Endothelial cell (in vitro differentiated cells): ENCODE measurements around the gene MERTK. TPM values are rescaled to one million over a fixed set of nuclear protein-coding genes. Genes with fewer than 3 reads are reported as not detected.

Experiments used
- DNase-seq: peaks from one replicate; pipeline ENCODE4 v3.0.0; 2021; ENCODE audit warnings: low spot score
- H3K27ac Mint-ChIP-seq: one replicate; pipeline ENCODE4 v1.8.0; 2021; ENCODE audit warnings: mixed read lengths, inconsistent platforms; ENCODE audit not compliant: unreplicated experiment
- H3K27me3 Mint-ChIP-seq: one replicate; pipeline ENCODE4 v1.8.0; 2021; ENCODE audit warnings: mild to moderate bottlenecking, moderate library complexity, mixed read lengths, inconsistent platforms; ENCODE audit not compliant: unreplicated experiment
- H3K36me3 Mint-ChIP-seq: one replicate; pipeline ENCODE4 v1.8.0; 2021; ENCODE audit warnings: mild to moderate bottlenecking, low read depth, mixed read lengths, inconsistent platforms; ENCODE audit not compliant: unreplicated experiment
- H3K4me1 Mint-ChIP-seq: one replicate; pipeline ENCODE4 v1.8.0; 2021; ENCODE audit warnings: mild to moderate bottlenecking, mixed read lengths, inconsistent platforms; ENCODE audit not compliant: unreplicated experiment
- H3K4me3 Mint-ChIP-seq: one replicate; pipeline ENCODE4 v1.8.0; 2021; ENCODE audit warnings: mild to moderate bottlenecking, mixed read lengths, inconsistent platforms; ENCODE audit not compliant: unreplicated experiment
- H3K9me3 Mint-ChIP-seq: one replicate; pipeline ENCODE4 v1.8.0; 2021; ENCODE audit warnings: mixed read lengths, inconsistent platforms; ENCODE audit not compliant: unreplicated experiment
- CTCF ChIP-seq: fragments of 200-600 bp; sonication (generic); IDR thresholded peaks from one replicate; pipeline ENCODE4 v1.5.0; 2021; ENCODE audit warnings: antibody characterized with exemption; ENCODE audit not compliant: unreplicated experiment
- total RNA-seq: library from RNA; stranded (reverse); fragmentation: NEBNext Ultra II Directional; extraction: Animal tissue kit (Norgen Biotek cat#: 25700); gene quantifications from one replicate; pipeline ENCODE4 v1.2.1, GENCODE V29; 2021; ENCODE audit not compliant: unreplicated experiment

Gene MERTK
- total RNA-seq, 1 donor from 2014 or later = 12.3 TPM

- Mint-ChIP-seq H3K27me3 (no peaks in the 10 kb centered on the region), H3K27ac (no peak overlapping the region), H3K4me3 (no peak overlapping the region), H3K9me3 (no peaks in the 10 kb centered on the region), H3K36me3 (peaks cover 19% of the 10 kb centered on the region), H3K4me1 (peaks cover 4% of the 10 kb centered on the region)
- no peak for TF ChIP-seq CTCF
- no peak for DNase-seq
These were observed 68.6 kb downstream of the MERTK start for GRCh38 chr2:111967018-111967417.

- H3K36me3 Mint-ChIP-seq = peaks cover 27% of the 10 kb centered on the region
- no peak overlapping the region for H3K4me3 Mint-ChIP-seq
- no peak overlapping the region for H3K27ac Mint-ChIP-seq
- H3K4me1 Mint-ChIP-seq = peaks cover 8% of the 10 kb centered on the region
- H3K9me3 Mint-ChIP-seq = no peaks in the 10 kb centered on the region
- DNase-seq = no peak
- TF ChIP-seq CTCF = no peak
- H3K27me3 Mint-ChIP-seq = peaks cover 2% of the 10 kb centered on the region
These were observed 72.0 kb downstream of the MERTK start for GRCh38 chr2:111970453-111970852.

- peaks cover 44% of the 10 kb centered on the region for H3K36me3 Mint-ChIP-seq
- H3K9me3 Mint-ChIP-seq = no peaks in the 10 kb centered on the region
- peaks cover 5% of the 10 kb centered on the region for H3K4me1 Mint-ChIP-seq
- TF ChIP-seq CTCF = no peak
- no peak for DNase-seq
- peaks cover 2% of the 10 kb centered on the region for H3K27me3 Mint-ChIP-seq
- H3K27ac Mint-ChIP-seq = no peak overlapping the region
- no peak overlapping the region for H3K4me3 Mint-ChIP-seq
These were observed 74.7 kb downstream of the MERTK start for GRCh38 chr2:111972955-111973565.

- no peak for TF ChIP-seq CTCF
- H3K36me3 Mint-ChIP-seq = peaks cover 39% of the 10 kb centered on the region
These were observed 75.3 kb downstream of the MERTK start for GRCh38 chr2:111973701-111974100.

GRCh38 chr2:111975053-111975552 lies 76.7 kb downstream of the MERTK start:
- Mint-ChIP-seq H3K36me3 (peaks cover 30% of the 10 kb centered on the region), H3K27me3 (peaks cover 4% of the 10 kb centered on the region), H3K4me3 (no peak overlapping the region), H3K4me1 (peaks cover 12% of the 10 kb centered on the region), H3K9me3 (no peaks in the 10 kb centered on the region), H3K27ac (no peak overlapping the region)
- no peak for DNase-seq
- TF ChIP-seq CTCF = no peak

More at GRCh38 chr2:111973701-111974100, 75.3 kb downstream of the MERTK start:
- no peaks in the 10 kb centered on the region for H3K9me3 Mint-ChIP-seq
- peaks cover 2% of the 10 kb centered on the region for H3K27me3 Mint-ChIP-seq
- H3K4me1 Mint-ChIP-seq = peaks cover 5% of the 10 kb centered on the region
- H3K4me3 Mint-ChIP-seq = no peak overlapping the region
- no peak for DNase-seq
- H3K27ac Mint-ChIP-seq = no peak overlapping the region
